Upper lobe of left lung (tissue), 4 donors: ENCODE results near the gene TINCR.

ENCODE experiments used
- EP300 ChIP-seq, 4 donors: sonication (generic); formaldehyde crosslinking; IDR thresholded peaks; one replicate each; pipeline ENCODE4 v1.5.1; 2017; ENCODE audit warnings: antibody characterized with exemption in 4 of 4, control low read depth in 2 of 4
- TF ChIP-seq, protein P1 (sequence below), 6 experiments: fragments of 450-650 bp in 4 of 6; fragments of 200-600 bp in 2 of 6; sonication (generic) in 2 of 6; IDR thresholded peaks; one replicate each; pipeline ENCODE4 v1.5.1; 2016 to 2019; ENCODE audit warnings: antibody characterized with exemption in 6 of 6

DNA sequence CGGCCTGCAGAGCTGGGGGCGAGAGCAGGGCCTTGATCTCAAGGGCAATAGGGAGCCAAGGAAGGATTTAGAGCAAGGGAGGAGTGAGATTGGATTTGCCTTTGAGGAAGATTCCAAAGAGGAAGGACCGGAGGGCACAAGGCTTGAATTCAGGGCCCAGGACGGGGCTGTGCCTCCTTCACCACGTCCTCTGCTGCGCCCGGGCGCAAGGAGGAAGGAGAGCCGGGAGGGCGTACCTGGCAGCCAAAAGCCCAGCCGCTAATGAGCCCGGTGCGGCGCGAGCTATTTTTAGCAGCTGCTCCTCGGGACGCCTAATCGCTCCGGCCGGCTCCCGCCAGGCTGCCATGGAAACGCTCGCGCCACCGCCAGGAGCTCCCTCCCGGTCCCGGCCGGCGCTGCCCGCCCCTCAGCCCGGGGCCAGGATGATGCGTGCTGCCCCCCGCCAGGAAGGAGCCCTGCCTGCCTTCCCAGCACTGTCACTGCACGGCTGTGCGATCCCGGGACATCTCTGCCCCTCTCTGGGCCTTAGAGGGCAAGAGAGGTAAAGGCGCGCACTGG, 31.3 kb downstream of the TINCR start:
- TF ChIP-seq, protein P1, sequence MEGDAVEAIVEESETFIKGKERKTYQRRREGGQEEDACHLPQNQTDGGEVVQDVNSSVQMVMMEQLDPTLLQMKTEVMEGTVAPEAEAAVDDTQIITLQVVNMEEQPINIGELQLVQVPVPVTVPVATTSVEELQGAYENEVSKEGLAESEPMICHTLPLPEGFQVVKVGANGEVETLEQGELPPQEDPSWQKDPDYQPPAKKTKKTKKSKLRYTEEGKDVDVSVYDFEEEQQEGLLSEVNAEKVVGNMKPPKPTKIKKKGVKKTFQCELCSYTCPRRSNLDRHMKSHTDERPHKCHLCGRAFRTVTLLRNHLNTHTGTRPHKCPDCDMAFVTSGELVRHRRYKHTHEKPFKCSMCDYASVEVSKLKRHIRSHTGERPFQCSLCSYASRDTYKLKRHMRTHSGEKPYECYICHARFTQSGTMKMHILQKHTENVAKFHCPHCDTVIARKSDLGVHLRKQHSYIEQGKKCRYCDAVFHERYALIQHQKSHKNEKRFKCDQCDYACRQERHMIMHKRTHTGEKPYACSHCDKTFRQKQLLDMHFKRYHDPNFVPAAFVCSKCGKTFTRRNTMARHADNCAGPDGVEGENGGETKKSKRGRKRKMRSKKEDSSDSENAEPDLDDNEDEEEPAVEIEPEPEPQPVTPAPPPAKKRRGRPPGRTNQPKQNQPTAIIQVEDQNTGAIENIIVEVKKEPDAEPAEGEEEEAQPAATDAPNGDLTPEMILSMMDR (IDR thresholded peaks at IDR 0.05): no peak
- no peak for TF ChIP-seq EP300 (IDR thresholded peaks at IDR 0.05)
